DOHH2 (cell line): Measurements from ENCODE around the gene C9orf153.

Experiments
- H3F3A ChIP-seq: fragments of 200-600 bp; sonication (generic), shearing (Covaris generic); 2 replicates; pipeline ENCODE4 v1.6.0; 2016; ENCODE audit warnings: antibody characterized with exemption, mild to moderate bottlenecking; ENCODE audit not compliant: control insufficient read depth, insufficient read depth
- H3K27ac ChIP-seq: fragments of 200-600 bp; sonication (generic); 2 replicates; pipeline ENCODE4 v1.5.1; 2014; ENCODE audit warnings: low read depth, mild to moderate bottlenecking, low read length, moderate library complexity
- H3K27me3 ChIP-seq: fragments of 200-600 bp; sonication (generic); 2 replicates; pipeline ENCODE4 v1.6.1; 2014; ENCODE audit warnings: mild to moderate bottlenecking, low read length, mixed read lengths; ENCODE audit not compliant: control insufficient read depth
- H3K36me3 ChIP-seq: fragments of 200-600 bp; sonication (generic); 2 replicates; pipeline ENCODE4 v1.6.1; 2014; ENCODE audit warnings: mild to moderate bottlenecking, low read length, moderate library complexity, mixed read lengths; ENCODE audit not compliant: control insufficient read depth
- H3K4me1 ChIP-seq: fragments of 200-600 bp; sonication (generic); 2 replicates; pipeline ENCODE4 v1.6.1; 2014; ENCODE audit warnings: mild to moderate bottlenecking, low read length, mixed read lengths; ENCODE audit not compliant: control insufficient read depth
- H3K4me2 ChIP-seq: fragments of 200-600 bp; sonication (generic); 2 replicates; pipeline ENCODE4 v1.6.0; 2014; ENCODE audit warnings: mild to moderate bottlenecking, low read length, moderate library complexity
- H3K4me3 ChIP-seq: fragments of 200-600 bp; sonication (generic); 2 replicates; pipeline ENCODE4 v1.5.1; 2014; ENCODE audit warnings: mild to moderate bottlenecking, low read length, mixed read lengths
- H3K79me2 ChIP-seq: fragments of 200-600 bp; sonication (generic); 2 replicates; pipeline ENCODE4 v1.6.1; 2014; ENCODE audit warnings: mild to moderate bottlenecking, low read length, mixed read lengths; ENCODE audit not compliant: control insufficient read depth
- H3K9me2 ChIP-seq: fragments of 200-600 bp; sonication (generic); replicated peaks from 2 replicates; pipeline ENCODE4 v1.6.1; 2014; ENCODE audit warnings: mild to moderate bottlenecking, low read length, mixed read lengths; ENCODE audit not compliant: control insufficient read depth
- H3K9me3 ChIP-seq: fragments of 200-600 bp; sonication (generic); 2 replicates; pipeline ENCODE4 v1.6.1; 2014; ENCODE audit warnings: antibody characterized with exemption, low read length, mixed read lengths; ENCODE audit not compliant: control insufficient read depth, insufficient read depth
- H4K20me1 ChIP-seq: fragments of 200-600 bp; sonication (generic); 2 replicates; pipeline ENCODE4 v1.6.0; 2014; ENCODE audit warnings: low read depth, mild to moderate bottlenecking, antibody characterized with exemption, low read length, moderate library complexity; ENCODE audit not compliant: control insufficient read depth, insufficient read depth
- CTCF ChIP-seq: fragments of 200-600 bp; sonication (generic); IDR thresholded peaks from one replicate; pipeline ENCODE4 v1.5.1; 2014; ENCODE audit warnings: antibody characterized with exemption, mild to moderate bottlenecking, low read depth, low read length; ENCODE audit not compliant: poor library complexity, severe bottlenecking
- EZH2phosphoT487 ChIP-seq: fragments of 200-600 bp; sonication (generic); IDR thresholded peaks from 2 replicates; pipeline ENCODE4 v1.6.1; 2017; ENCODE audit warnings: borderline replicate concordance, mild to moderate bottlenecking, antibody characterized with exemption, low read length, moderate library complexity, mixed read lengths

Gene C9orf153

GRCh38 chr9:86187121-86187520 is 72.3 kb downstream of the C9orf153 start:
- Histone ChIP-seq H3K36me3 (no peaks in the 10 kb centered on the region), H3F3A (no peaks in the 10 kb centered on the region), H3K4me3 (no peak overlapping the region), H4K20me1 (no peaks in the 10 kb centered on the region), H3K27ac (no peak overlapping the region), H3K27me3 (no peaks in the 10 kb centered on the region), H3K4me2 (no peak overlapping the region), H3K4me1 (no peaks in the 10 kb centered on the region), H3K79me2 (no peaks in the 10 kb centered on the region), H3K9me2 (no peaks in the 10 kb centered on the region), H3K9me3 (no peaks in the 10 kb centered on the region)
- TF ChIP-seq EZH2phosphoT487: no peak
- no peak for TF ChIP-seq CTCF

- Histone ChIP-seq H3F3A (no peaks in the 10 kb centered on the region), H3K4me3 (no peak overlapping the region), H3K4me1 (no peaks in the 10 kb centered on the region), H4K20me1 (no peaks in the 10 kb centered on the region), H3K9me3 (no peaks in the 10 kb centered on the region), H3K36me3 (no peaks in the 10 kb centered on the region), H3K4me2 (no peak overlapping the region), H3K9me2 (no peaks in the 10 kb centered on the region), H3K27ac (no peak overlapping the region), H3K79me2 (no peaks in the 10 kb centered on the region), H3K27me3 (no peaks in the 10 kb centered on the region)
- TF ChIP-seq EZH2phosphoT487: no peak
- no peak for TF ChIP-seq CTCF
Observed at GRCh38 chr9:86186696-86187095, 72.8 kb downstream of the C9orf153 start.

GRCh38 chr9:86185872-86186271 is 73.6 kb downstream of the C9orf153 start:
- no peaks in the 10 kb centered on the region for H3K79me2 ChIP-seq
- no peaks in the 10 kb centered on the region for H3F3A ChIP-seq
- no peaks in the 10 kb centered on the region for H3K4me1 ChIP-seq
- no peaks in the 10 kb centered on the region for H4K20me1 ChIP-seq
- TF ChIP-seq EZH2phosphoT487: no peak
- no peak for TF ChIP-seq CTCF
- no peaks in the 10 kb centered on the region for H3K9me2 ChIP-seq
- H3K4me3 ChIP-seq: no peak overlapping the region
- H3K27ac ChIP-seq: no peak overlapping the region
- no peaks in the 10 kb centered on the region for H3K27me3 ChIP-seq
- no peak overlapping the region for H3K4me2 ChIP-seq
- no peaks in the 10 kb centered on the region for H3K9me3 ChIP-seq
- no peaks in the 10 kb centered on the region for H3K36me3 ChIP-seq

GRCh38 chr9:86184138-86184524 is 75.3 kb downstream of the C9orf153 start:
- H3K4me2 ChIP-seq: no peak overlapping the region
- H3K4me3 ChIP-seq: no peak overlapping the region
- H3K27ac ChIP-seq: no peak overlapping the region
- TF ChIP-seq EZH2phosphoT487 (no peak), CTCF (no peak)
- no peaks in the 10 kb centered on the region for H4K20me1 ChIP-seq
- no peaks in the 10 kb centered on the region for H3K4me1 ChIP-seq
- H3K9me3 ChIP-seq: no peaks in the 10 kb centered on the region
- H3K79me2 ChIP-seq: no peaks in the 10 kb centered on the region
- H3K36me3 ChIP-seq: no peaks in the 10 kb centered on the region
- H3K9me2 ChIP-seq: no peaks in the 10 kb centered on the region
- H3F3A ChIP-seq: no peaks in the 10 kb centered on the region
- H3K27me3 ChIP-seq: no peaks in the 10 kb centered on the region
